Measurements from ENCODE around the gene FEM1C. TPM values are rescaled to one million over a fixed set of nuclear protein-coding genes. Genes with fewer than 3 reads are reported as not detected.
"Not testable (repeated sequence)": the region's sequence is repeated elsewhere in the genome, so short reads cannot be mapped to it uniquely, and the experiment has no call there.

The FEM1C gene
- total RNA-seq, 2 donors from 2014 or later: 23.2 to 31.0 TPM

GRCh38 chr5:115489733-115490132, 54.8 kb downstream of the FEM1C start:
- DNase-seq: no peak
- intact Hi-C loops (cut with DNase I): no loop called here
- ATAC-seq: no peak

DNA sequence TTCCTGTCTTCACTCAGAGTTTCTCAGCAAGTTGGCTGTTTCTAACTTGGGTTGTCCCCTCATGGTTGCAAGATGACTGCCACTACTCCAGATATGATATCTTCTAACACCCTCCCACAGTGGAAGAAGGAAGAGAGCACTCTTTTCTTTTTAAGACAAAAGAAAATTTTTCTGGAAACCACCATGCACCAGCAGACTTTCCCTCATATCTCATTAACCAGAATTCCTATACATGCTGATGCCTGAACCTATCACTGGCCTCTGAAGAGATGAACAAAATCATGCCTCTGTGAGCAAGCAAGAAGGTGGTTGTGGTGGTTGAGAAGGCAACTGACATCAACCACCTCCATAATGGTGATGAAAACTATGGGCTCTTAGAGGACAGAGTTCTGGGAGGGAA, 56.8 kb downstream of the FEM1C start:
- intact Hi-C loops (cut with DNase I): no loop called here
- ATAC-seq (no peak), DNase-seq (no peak)

- ATAC-seq (no peak), DNase-seq (no peak)
- intact Hi-C loops (cut with DNase I): no loop called here
These were observed 57.4 kb downstream of the FEM1C start for GRCh38 chr5:115487168-115487567.

GRCh38 chr5:115486728-115487127, 57.8 kb downstream of the FEM1C start:
- no peak for DNase-seq
- ATAC-seq: no peak
- intact Hi-C loops (cut with DNase I): no loop called here

GRCh38 chr5:115484368-115484767, 60.2 kb downstream of the FEM1C start:
- ATAC-seq (no peak), DNase-seq (no peak)
- intact Hi-C loops (cut with DNase I): no loop called here

DNA sequence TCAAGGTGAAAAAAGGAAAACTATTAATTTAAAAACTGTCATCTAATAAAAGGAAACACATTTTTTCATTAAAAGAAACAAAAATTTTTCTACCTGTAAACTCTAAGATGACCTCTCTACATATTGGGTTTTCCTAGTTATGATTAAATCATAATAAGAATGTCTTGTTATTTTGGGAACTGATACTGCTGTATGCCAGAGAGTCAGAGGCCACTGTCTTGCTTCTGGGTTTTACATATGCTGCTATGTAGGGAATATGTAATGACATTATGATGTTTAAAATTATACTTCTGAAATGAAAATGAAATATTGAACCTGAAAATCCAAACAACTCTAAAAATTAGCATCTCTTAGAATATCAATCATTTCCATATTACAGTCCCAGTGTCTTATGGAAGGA, 63.7 kb downstream of the FEM1C start:
- intact Hi-C loops (cut with DNase I): no loop called here
- no peak for DNase-seq
- ATAC-seq: no peak

DNA sequence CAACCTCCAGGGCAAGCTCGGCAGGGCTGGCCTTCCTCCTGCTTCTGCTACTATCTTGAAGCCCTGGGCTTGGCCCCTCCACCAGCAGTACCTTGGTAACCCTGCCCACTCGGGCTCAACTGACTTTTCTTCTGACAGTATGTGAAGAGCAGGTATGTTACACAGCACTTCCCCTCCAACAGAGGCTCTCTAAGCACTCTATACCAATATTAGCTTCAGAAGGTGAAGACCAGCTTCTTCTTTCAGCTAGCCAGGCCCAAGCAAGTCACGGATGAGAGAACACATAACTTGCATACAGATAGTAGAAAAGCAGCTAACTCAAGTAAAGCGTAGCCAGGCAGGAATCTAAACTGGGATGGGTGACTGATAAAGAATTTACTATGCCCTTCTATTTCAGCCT, 64.3 kb downstream of the FEM1C start:
- intact Hi-C loops (cut with DNase I): no loop called here
- ATAC-seq (no peak), DNase-seq (no peak)

- DNase-seq; intact Hi-C loops (cut with DNase I); ATAC-seq: not testable (repeated sequence)
These were observed 65.3 kb downstream of the FEM1C start for GRCh38 chr5:115479166-115479873.

DNA sequence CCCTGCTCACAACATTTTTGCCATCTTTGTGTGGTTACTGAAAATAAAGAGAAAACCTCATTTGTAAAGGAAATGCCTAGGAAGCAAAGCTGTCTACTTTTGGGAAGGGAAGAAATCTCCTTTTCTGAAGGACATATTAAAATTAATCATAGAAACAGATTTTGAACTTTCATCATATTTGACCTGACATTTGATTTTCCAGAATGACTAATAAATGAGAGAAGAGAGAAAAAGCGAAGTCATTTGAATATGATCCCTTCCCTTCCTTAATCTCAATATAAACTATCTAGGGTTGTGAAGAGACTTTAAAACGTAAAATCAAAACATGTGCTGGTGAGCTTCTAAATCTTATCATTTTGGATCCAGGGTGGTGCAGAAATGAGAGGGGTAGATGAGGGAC, 66.3 kb downstream of the FEM1C start:
- ATAC-seq: no peak
- intact Hi-C loops (cut with DNase I): no loop called here
- no peak for DNase-seq

DNA sequence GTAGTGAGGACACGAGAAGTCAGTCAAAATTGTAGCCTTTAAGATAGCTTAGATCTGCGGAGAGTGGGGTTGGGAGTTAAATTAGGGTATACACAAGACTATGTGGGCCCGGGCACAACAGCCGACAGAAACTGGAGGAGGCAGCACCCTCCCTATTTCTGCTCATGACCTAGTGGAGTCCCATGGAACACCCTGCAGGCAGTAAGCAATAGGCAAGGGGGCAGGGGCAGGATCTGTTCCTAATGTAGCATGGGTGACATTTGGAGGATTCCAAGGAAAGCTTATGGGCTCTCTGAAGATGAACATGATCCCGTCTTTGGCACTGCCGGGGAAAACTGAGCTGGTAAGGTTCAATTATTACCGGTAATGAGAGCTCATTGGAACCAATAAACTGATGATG, 67.0 kb downstream of the FEM1C start:
- DNase-seq: no peak
- intact Hi-C loops (cut with DNase I): no loop called here
- no peak for ATAC-seq

DNA sequence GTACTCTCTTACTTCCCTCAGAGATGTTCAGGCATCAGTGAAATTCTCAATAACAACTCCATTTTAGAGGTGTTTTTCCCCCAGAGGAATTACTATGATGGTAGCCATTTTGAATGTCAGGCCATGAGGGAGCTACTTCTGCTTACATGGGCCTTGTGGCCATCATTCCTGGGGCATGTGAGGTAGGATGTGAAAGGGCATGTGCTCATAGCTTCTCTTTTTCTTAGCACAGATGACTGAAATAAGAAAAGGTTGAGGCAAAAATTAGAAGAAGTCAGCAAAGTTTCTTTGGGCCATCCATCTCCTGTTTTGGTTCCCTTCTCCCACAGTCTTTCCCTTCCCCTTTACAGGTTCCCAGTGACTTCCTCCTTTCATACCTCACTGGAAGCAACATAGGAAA, 68.8 kb downstream of the FEM1C start:
- no peak for ATAC-seq
- no peak for DNase-seq
- intact Hi-C loops (cut with DNase I): no loop called here

DNA sequence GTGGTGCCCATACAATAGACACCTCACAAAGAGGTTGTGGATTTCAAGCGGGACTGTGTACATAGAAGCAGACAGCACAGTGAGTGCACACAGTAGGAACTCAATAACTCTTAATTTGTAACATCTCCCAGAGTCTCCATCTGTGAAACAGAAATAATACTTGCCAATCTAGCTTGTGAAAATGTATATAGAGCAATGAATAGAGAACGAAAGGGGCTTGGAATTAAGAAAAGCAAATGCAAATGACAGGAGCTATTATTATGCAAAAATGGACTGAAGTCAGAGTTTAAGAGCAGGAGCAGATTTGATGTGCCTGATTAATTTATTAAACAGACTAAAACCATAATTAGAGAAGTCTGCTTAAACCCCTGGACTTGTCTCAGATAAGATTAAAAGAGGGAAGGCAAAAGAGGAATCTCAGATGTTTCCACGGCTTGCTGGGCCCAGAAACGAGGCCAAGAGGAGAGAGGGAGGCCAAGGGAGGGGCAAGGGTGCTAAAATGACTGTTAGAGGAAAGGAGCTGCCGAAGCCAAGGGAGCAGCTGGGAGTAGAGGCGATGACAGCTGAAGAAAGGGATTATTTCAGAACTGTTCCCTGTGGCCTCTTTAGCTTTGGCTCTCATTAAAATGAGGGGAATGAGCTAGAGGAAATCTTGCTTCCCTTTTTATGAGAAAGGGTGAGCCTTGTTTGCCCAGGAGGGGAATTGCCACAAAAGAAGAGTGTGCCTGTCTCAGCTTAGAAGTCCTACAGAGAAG, 72.1 kb downstream of the FEM1C start:
- intact Hi-C loops (cut with DNase I): no loop called here
- ATAC-seq (peak; percentile 83 to 94), DNase-seq (peak; percentile 53)

DNA sequence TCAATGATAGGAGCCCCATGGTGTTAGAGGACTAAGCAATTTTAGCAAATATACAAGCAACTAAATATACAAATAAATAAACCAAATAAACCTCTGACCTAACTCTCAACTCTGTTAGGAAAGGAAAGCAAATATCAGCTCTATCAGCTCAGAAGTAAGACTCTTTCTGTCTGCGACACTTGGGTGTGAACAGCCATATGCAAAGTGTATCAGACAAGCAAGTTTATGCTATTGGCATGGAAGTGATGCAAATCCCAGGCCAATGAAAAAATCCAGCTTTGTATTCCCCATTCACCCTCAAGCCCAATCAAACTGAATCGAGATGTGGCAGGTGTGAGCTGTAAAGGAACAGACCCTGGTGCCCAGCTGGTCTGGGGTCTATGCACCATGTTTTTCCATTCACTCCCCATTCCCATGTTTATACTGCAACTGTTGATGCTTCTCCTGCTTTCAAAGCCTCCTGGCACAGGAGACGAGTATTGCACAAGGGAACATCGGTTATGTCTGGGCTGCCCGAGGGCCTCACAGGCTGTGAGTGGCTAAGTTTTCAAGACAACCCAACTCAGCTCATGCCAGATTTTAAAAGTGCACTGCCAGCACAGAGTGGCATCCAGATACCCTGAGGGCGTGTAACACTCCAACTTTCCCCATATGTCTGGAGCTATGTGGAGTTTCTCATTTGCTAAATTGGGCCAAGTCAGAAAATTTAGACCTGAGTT, 73.1 kb downstream of the FEM1C start:
- intact Hi-C loops (cut with DNase I): no loop called here
- peak; percentile 82 to 86 for ATAC-seq

GRCh38 chr5:115470921-115471320, 73.7 kb downstream of the FEM1C start:
- intact Hi-C loops (cut with DNase I): no loop called here
- DNase-seq (no peak), ATAC-seq (no peak)

More for the DNA sequence above, 73.1 kb downstream of the FEM1C start:
- DNase-seq: peak; percentile 45

Other genes starting within 250 kb of the FEM1C start
- gene CCDC112, start 248.1 kb downstream of the FEM1C start, total RNA-seq: 1 to 10 TPM; 3.0 to 4.1 TPM
- gene TICAM2, start 57.7 kb upstream of the FEM1C start, total RNA-seq: 1 to 10 TPM; 3.5 TPM
- gene TMED7, start 81.3 kb upstream of the FEM1C start, total RNA-seq: 10 to 100 TPM; 72.9 to 93.7 TPM